ENCODE data around the gene DLX5. TPM values are rescaled to one million over a fixed set of nuclear protein-coding genes. Genes with fewer than 3 reads are reported as not detected.

DLX5 gene
- polyA plus RNA-seq, 1 donor (not counting 4 experiments of a cell fraction or from before 2014, with no cell fraction given): 0.67 TPM

- dilution Hi-C loops (cut with MboI; ENCODE audit: extremely low pct_ligation_motif_present, low sequenced_read_pairs): no loop called here
- FAIRE-seq (no peak), DNase-seq (ENCODE audit: low read depth, low spot score) (no peak)
- Histone ChIP-seq H4K20me1 (ENCODE audit: control insufficient read depth, extremely low read depth, insufficient read depth, low read length) (no peaks in the 10 kb centered on the region), H2AFZ (ENCODE audit: control insufficient read depth, low read length) (no peak overlapping the region), H3K4me2 (ENCODE audit: control insufficient read depth, extremely low read depth, insufficient read depth, low read depth, low read length) (no peak overlapping the region), H3K4me1 (ENCODE audit: control insufficient read depth, extremely low read depth, insufficient read depth, low read length) (peaks cover 1% of the 10 kb centered on the region), H3K27me3 (ENCODE audit: control insufficient read depth, extremely low read depth, insufficient read depth, low read length) (peaks cover 36% of the 10 kb centered on the region), H3K4me3 (ENCODE audit: control insufficient read depth in 2 of 3, extremely low read depth in 1 of 3, insufficient read depth in 2 of 3, low read depth in 1 of 3, low read length in 3 of 3) (no peak overlapping the region), H3K27ac (ENCODE audit: control insufficient read depth, insufficient read depth, low read length) (no peak overlapping the region), H3K9me1 (ENCODE audit: control insufficient read depth, extremely low read depth, insufficient read depth, low read length) (no peaks in the 10 kb centered on the region), H3K36me3 (ENCODE audit: control insufficient read depth in 2 of 2, extremely low read depth in 1 of 2, insufficient read depth in 2 of 2, low read length in 2 of 2) (no peaks in the 10 kb centered on the region), H3K9me3 (ENCODE audit: control insufficient read depth, low read depth, low read length) (no peaks in the 10 kb centered on the region), H3K9ac (ENCODE audit: control insufficient read depth, extremely low read depth, insufficient read depth, low read length) (no peak overlapping the region), H3K79me2 (ENCODE audit: control insufficient read depth, insufficient read depth, low read length) (no peaks in the 10 kb centered on the region)
- TF ChIP-seq EZH2 (IDR thresholded peaks at IDR 0.05; ENCODE audit: low read length): no peak
- no peak for TF ChIP-seq CTCF (optimal IDR thresholded peaks at IDR 0.05 in 1 of 3, IDR thresholded peaks at IDR 0.05 in 1 of 3, conservative IDR thresholded peaks at IDR 0.05 in 1 of 3; ENCODE audit: extremely low read depth in 1 of 3, insufficient read depth in 2 of 3, low read length in 3 of 3)
These were observed 36.9 kb downstream of the DLX5 start for GRCh38 chr7:96987719-96988118.

GRCh38 chr7:96986901-96987300 is 37.7 kb downstream of the DLX5 start:
- H3K4me1 ChIP-seq (ENCODE audit: control insufficient read depth, extremely low read depth, insufficient read depth, low read length): peaks cover 4% of the 10 kb centered on the region
- TF ChIP-seq EZH2 (IDR thresholded peaks at IDR 0.05; ENCODE audit: low read length) (no peak), CTCF (optimal IDR thresholded peaks at IDR 0.05 in 1 of 3, IDR thresholded peaks at IDR 0.05 in 1 of 3, conservative IDR thresholded peaks at IDR 0.05 in 1 of 3; ENCODE audit: extremely low read depth in 1 of 3, insufficient read depth in 2 of 3, low read length in 3 of 3) (no peak)
- no peak overlapping the region for H3K27ac ChIP-seq (ENCODE audit: control insufficient read depth, insufficient read depth, low read length)
- H2AFZ ChIP-seq (ENCODE audit: control insufficient read depth, low read length): no peak overlapping the region
- no peaks in the 10 kb centered on the region for H4K20me1 ChIP-seq (ENCODE audit: control insufficient read depth, extremely low read depth, insufficient read depth, low read length)
- dilution Hi-C loops (cut with MboI; ENCODE audit: extremely low pct_ligation_motif_present, low sequenced_read_pairs): no loop called here
- H3K9me1 ChIP-seq (ENCODE audit: control insufficient read depth, extremely low read depth, insufficient read depth, low read length): no peaks in the 10 kb centered on the region
- DNase-seq (ENCODE audit: low read depth, low spot score): no peak
- H3K9ac ChIP-seq (ENCODE audit: control insufficient read depth, extremely low read depth, insufficient read depth, low read length): no peak overlapping the region
- H3K36me3 ChIP-seq (ENCODE audit: control insufficient read depth in 2 of 2, extremely low read depth in 1 of 2, insufficient read depth in 2 of 2, low read length in 2 of 2): no peaks in the 10 kb centered on the region
- H3K9me3 ChIP-seq (ENCODE audit: control insufficient read depth, low read depth, low read length): no peaks in the 10 kb centered on the region
- no peaks in the 10 kb centered on the region for H3K79me2 ChIP-seq (ENCODE audit: control insufficient read depth, insufficient read depth, low read length)
- FAIRE-seq: no peak
- no peak overlapping the region for H3K4me2 ChIP-seq (ENCODE audit: control insufficient read depth, extremely low read depth, insufficient read depth, low read depth, low read length)
- peaks cover 28% of the 10 kb centered on the region for H3K27me3 ChIP-seq (ENCODE audit: control insufficient read depth, extremely low read depth, insufficient read depth, low read length)
- H3K4me3 ChIP-seq (ENCODE audit: control insufficient read depth in 2 of 3, extremely low read depth in 1 of 3, insufficient read depth in 2 of 3, low read depth in 1 of 3, low read length in 3 of 3): no peak overlapping the region

Measured in keratinocyte (primary cell).